Neutrophil (primary cell): ENCODE data around the gene IDS.
A peak's percentile ranks its signal among the peaks of the same experiment; 100 is the strongest.
"Not testable (repeated sequence)": the region's sequence is repeated elsewhere in the genome, so short reads cannot be mapped to it uniquely, and the experiment has no call there.

Experiments
- H3K27ac ChIP-seq: fragments of 200-600 bp; sonication (generic); 2 replicates; pipeline ENCODE4 v1.5.1; 2016; ENCODE audit warnings: mild to moderate bottlenecking, moderate library complexity
- H3K27me3 ChIP-seq: fragments of 200-600 bp; sonication (generic); 2 replicates; pipeline ENCODE4 v1.6.0; 2016; ENCODE audit warnings: mild to moderate bottlenecking
- H3K36me3 ChIP-seq: fragments of 200-600 bp; sonication (generic); 2 replicates; pipeline ENCODE4 v1.5.1; 2017
- H3K4me1 ChIP-seq, 2 experiments: fragments of 200-600 bp in 1 of 2; sonication (generic) in 1 of 2; 1 replicate in 1 of 2; 2 replicates in 1 of 2; pipeline versions ENCODE4 v1.5.1 to v1.6.1; 2013 to 2016; ENCODE audit warnings: low read depth in 1 of 2, low read length in 1 of 2, mild to moderate bottlenecking in 1 of 2, moderate library complexity in 1 of 2; ENCODE audit not compliant: control insufficient read depth in 1 of 2, insufficient read depth in 1 of 2
- H3K4me3 ChIP-seq, 2 experiments: fragments of 200-600 bp in 1 of 2; sonication (generic) in 1 of 2; 1 replicate in 1 of 2; 2 replicates in 1 of 2; pipeline ENCODE4 v1.5.1; 2013 to 2016; ENCODE audit warnings: low read depth in 1 of 2, low read length in 1 of 2, mild to moderate bottlenecking in 1 of 2, moderate library complexity in 1 of 2
- H3K9me3 ChIP-seq: fragments of 200-600 bp; sonication (generic); 2 replicates; pipeline ENCODE4 v1.5.1; 2016
- TF ChIP-seq, protein P1 (sequence below): fragments of 200-600 bp; sonication (generic); IDR thresholded peaks from 2 replicates; pipeline ENCODE4 v1.5.1; 2016; ENCODE audit warnings: antibody characterized with exemption

IDS gene, protein sequence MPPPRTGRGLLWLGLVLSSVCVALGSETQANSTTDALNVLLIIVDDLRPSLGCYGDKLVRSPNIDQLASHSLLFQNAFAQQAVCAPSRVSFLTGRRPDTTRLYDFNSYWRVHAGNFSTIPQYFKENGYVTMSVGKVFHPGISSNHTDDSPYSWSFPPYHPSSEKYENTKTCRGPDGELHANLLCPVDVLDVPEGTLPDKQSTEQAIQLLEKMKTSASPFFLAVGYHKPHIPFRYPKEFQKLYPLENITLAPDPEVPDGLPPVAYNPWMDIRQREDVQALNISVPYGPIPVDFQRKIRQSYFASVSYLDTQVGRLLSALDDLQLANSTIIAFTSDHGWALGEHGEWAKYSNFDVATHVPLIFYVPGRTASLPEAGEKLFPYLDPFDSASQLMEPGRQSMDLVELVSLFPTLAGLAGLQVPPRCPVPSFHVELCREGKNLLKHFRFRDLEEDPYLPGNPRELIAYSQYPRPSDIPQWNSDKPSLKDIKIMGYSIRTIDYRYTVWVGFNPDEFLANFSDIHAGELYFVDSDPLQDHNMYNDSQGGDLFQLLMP

DNA sequence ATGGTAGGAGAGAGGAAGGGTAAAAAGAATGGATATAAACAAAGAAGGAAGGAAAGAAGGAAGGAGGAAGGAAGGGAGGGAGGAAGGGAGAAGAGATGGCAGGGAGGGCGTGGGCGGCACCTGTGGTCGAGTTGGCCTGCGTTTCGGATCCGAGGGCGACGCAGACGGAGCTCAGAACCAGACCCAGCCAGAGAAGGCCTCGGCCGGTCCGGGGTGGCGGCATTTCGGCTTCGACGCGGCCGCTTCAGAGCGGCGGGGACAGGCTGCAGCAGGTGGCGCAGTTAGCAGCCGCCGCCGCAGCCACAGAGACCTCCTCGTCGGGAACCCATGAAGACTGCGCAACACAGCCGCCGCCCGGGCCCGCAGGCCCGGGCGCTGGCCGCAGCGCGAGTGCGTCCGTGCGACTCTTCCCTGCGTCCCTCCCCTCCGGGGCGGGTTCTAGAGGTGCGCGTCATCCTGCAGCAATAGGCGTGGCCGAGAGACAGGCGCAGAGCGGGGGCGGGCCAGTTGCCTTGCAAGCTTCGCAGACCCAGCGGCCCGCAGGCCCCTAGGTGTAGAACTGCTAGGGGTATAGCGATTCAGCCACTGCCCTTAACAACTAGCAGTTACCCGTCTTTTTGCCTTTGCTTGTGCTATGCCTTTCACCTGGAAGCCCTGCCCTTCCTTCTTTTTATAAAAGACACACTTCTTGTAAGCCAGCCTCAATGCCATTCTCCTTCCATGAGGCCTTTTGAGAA is at the start of gene IDS:
TSS of gene IDS (minus strand) at position 392 of the 737 bp plus-strand sequence. CDS start at position 223, 169 bp downstream.
- no peaks in the 10 kb centered on the region for H3K27me3 ChIP-seq
- H3K36me3 ChIP-seq: peaks cover 29% of the 10 kb centered on the region
- H3K4me1 ChIP-seq: peaks cover 12 to 24% of the 10 kb centered on the region in 2 experiments
- peak within 1 kb of the TSS; percentile 72 to 83 for H3K4me3 ChIP-seq
- no peaks in the 10 kb centered on the region for H3K9me3 ChIP-seq
- TF ChIP-seq, protein P1, sequence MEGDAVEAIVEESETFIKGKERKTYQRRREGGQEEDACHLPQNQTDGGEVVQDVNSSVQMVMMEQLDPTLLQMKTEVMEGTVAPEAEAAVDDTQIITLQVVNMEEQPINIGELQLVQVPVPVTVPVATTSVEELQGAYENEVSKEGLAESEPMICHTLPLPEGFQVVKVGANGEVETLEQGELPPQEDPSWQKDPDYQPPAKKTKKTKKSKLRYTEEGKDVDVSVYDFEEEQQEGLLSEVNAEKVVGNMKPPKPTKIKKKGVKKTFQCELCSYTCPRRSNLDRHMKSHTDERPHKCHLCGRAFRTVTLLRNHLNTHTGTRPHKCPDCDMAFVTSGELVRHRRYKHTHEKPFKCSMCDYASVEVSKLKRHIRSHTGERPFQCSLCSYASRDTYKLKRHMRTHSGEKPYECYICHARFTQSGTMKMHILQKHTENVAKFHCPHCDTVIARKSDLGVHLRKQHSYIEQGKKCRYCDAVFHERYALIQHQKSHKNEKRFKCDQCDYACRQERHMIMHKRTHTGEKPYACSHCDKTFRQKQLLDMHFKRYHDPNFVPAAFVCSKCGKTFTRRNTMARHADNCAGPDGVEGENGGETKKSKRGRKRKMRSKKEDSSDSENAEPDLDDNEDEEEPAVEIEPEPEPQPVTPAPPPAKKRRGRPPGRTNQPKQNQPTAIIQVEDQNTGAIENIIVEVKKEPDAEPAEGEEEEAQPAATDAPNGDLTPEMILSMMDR: peak; percentile 25
- peak within 1 kb of the TSS; percentile 96 for H3K27ac ChIP-seq

DNA sequence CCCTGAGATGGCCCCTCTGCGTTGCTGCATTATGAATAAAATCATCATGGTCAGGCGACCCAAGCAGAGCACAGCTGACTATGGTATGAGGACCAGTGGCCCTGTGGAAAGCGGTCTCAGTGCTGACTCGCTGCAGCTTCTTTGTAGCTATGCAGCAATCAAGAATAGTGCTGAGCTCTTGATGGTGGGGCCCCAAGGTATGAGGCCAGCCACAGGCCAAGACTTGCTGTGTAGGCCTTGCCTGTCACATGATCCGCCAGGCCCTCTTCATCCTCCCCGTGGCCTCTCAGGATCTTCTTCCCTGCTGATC is 46.8 kb upstream of the IDS start:
- H3K36me3 ChIP-seq, H3K4me1 ChIP-seq, H3K9me3 ChIP-seq, H3K27ac ChIP-seq, H3K27me3 ChIP-seq, H3K4me3 ChIP-seq: not testable (repeated sequence)

DNA sequence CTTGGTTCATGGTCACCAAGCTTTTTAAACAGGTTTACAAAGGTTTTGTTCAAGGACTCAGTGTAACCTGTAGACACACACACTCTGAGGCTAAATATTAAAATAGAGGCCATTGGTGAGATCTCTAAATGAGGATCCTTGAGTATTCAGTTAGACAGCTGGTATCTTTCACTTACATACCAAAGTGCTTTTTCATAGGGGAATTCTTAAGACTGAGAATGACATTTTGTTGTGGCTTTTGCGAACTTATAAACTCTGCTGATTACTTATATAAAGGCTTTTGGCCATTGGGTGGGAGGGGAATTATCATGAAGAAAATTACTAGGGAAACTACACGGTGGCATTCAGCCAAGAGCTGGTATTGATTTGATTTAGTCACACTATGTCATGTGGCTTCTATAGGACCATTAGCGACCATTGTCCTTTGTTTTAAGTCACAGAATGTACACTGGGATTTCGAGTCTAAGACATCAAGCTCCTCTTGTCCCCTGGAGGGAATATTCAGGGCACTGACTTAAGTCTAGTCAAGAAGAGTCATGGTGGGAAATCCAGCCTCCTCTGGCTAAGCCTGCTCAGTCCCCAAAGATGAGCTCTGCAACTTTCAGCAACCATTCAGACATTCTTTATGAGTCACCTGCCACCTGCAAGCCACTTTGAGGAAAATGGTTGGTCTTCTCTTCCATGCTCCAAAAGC is 46.3 kb upstream of the IDS start:
- not testable (repeated sequence) for H3K9me3 ChIP-seq, H3K4me1 ChIP-seq, H3K4me3 ChIP-seq, H3K36me3 ChIP-seq, H3K27ac ChIP-seq, H3K27me3 ChIP-seq

DNA sequence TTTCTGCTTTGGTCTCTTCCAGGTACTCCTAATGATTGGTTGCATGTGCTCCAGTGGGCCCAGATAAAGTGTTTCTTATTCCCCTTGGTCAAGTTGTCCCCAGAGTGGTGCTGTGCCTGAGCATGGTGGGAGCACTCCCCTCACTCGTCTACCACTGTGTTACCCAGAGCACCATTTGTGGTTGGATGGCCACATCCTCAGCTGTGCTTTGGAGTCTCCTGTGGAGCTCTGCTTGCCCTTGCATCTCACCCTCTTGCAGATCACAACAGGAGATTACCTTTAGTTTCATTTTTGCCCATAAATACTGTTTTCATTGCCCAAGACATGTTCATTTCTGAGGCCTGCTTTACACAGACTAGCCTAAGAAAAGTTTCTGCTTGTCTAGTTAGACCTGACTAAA is 45.3 kb upstream of the IDS start:
- not testable (repeated sequence) for H3K27me3 ChIP-seq, H3K9me3 ChIP-seq, H3K36me3 ChIP-seq, H3K27ac ChIP-seq, H3K4me1 ChIP-seq, H3K4me3 ChIP-seq

DNA sequence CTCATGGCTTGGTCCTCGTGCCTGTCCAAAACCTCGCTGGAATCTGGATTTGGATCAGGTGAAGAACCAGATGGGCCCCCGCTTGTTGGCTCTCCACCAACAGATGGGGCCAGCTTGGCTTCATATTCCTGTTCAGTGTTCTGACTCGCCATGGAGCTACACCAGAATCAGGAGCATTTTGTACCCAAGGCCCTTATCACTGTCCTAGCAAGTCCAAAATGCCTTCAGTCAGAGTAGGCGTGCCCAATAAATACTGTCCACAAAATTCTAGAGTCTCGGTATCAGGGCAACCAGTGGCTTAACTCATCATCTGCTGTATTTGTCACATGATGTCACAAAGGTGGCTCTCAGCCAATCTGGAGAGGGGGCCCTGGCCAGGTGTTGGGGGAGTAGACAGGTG is 44.6 kb upstream of the IDS start, which contains the start of gene HSFX3:
TSS of gene HSFX3 (minus strand) at position 224 of the 400 bp plus-strand sequence. CDS start at position 152, 72 bp downstream.
- H3K9me3 ChIP-seq: not testable (repeated sequence)

DNA sequence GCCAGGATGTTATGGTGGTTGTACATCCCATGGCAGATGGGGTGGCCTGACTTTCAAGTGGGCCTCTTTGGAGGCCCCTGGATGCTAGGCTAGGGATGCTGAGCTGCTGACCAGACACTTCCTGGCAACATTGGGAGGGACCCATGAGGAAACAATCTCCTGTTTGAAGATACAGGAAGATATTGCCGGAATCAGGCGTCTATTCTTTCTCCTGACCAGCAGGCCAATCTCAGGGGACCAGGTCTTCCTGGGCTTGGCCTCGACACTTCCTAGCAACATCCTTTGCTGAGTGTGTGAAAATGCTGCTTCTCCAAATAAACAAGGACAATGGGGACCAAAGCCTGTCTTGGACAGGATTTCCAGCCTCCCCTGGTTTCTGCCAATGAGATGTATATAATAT is 42.7 kb upstream of the IDS start:
- H3K4me3 ChIP-seq, H3K36me3 ChIP-seq, H3K27ac ChIP-seq, H3K4me1 ChIP-seq, H3K9me3 ChIP-seq, H3K27me3 ChIP-seq: not testable (repeated sequence)

More for the DNA sequence above, 44.6 kb upstream of the IDS start, which contains the start of gene HSFX3:
- H3K4me3 ChIP-seq, H3K27ac ChIP-seq, H3K4me1 ChIP-seq, H3K27me3 ChIP-seq, H3K36me3 ChIP-seq: not testable (repeated sequence)

DNA sequence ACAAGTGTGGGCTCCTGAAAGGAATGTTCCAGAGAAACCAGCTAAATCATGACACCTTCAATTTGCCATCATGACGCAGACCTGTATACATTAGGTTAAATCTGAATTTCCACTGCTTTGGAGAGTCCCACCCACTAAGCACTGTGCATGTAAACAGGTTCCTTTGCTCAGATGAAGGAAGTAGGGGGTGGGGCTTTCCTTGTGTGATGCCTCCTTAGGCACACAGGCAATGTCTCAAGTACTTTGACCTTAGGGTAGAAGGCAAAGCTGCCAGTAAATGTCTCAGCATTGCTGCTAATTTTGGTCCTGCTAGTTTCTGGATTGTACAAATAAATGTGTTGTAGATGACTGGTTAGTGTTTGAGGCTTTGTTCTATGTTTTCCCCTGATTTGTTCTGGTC is 41.9 kb upstream of the IDS start:
- H3K27me3 ChIP-seq, H3K9me3 ChIP-seq, H3K27ac ChIP-seq, H3K36me3 ChIP-seq, H3K4me1 ChIP-seq, H3K4me3 ChIP-seq: not testable (repeated sequence)

DNA sequence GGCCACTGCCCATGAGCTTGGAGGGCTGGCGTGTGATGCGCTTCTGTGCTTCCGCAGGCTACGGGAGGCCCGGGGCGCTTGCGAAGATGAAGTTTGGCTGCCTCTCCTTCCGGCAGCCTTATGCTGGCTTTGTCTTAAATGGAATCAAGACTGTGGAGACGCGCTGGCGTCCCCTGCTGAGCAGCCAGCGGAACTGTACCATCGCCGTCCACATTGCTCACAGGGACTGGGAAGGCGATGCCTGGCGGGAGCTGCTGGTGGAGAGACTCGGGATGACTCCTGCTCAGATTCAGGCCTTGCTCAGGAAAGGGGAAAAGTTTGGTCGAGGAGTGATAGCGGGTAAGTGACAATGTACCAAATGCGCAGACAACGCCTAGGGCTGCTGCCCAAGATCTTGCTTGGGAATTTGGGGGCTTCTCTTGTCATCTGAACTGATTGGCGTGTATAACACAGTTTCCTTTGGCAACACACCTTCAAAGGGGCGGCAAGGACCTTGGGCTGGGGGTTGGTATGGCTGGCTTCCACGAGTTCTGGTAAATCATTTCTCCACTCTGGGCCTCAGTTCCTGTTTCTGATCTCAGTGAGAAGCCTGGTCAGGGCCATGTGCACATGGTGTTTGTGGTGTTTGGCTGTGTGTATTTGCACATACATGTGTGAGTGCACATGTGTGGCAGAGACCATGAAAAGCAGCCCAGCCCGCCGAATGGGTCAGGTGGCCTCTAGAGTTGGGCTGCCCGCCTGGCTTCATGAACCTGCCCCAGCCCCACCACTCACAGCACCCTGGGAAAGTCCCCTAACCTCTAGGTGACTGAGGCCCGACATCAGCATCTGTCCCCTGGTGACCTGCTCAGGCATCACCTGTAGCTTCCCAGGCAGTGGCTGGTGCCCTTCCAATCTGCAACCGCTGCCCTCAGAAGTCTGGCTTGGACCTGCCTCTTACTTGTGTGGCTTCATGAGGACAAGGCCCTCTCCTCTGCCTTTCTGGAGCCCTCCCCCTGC is 40.7 kb upstream of the IDS start:
- not testable (repeated sequence) for H3K36me3 ChIP-seq, H3K4me3 ChIP-seq, H3K27me3 ChIP-seq, H3K27ac ChIP-seq, H3K9me3 ChIP-seq
- peaks cover 7 to 11% of the 10 kb centered on the region in 2 experiments for H3K4me1 ChIP-seq
